Measurements from ENCODE around the gene CRYBB3.

Gene CRYBB3

DNA sequence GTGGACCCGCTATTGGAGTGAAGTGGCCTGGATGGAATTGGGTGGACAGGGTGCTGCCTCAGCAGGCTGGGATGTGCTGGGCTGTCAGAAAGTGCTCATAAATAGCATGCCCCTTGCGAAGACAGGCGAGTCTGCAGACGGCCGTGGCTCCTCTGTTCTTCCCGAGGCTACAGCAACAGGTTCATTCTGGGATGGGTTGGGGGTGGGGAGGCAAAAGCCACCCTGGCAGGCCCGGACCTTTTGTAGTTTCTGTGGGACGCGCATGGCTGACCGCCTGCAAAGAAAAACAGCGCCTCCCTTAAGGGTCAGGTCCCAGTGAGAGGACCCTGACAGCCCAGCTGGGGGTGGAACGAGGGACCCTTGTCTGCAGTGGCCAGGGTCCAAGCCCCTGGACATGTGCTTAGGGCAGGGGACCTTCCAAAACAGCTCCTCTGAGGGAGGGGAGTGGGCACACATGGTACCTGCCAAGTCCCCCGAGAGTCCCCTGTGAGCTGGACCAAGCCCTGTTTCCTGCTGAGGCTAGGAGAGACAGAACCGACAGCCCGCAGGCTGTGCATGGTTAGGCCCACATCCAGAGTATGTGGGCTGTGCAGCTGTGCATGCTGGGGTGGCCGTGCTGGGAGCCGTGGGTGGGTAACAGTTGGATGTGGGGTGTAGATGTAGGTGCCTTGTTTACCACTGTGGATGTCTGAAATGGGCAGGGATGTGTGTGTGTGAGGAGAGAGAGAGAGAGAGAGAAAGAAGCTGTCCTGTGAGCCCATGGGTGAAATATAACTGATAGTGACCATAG is at the start of gene CRYBB3:
Gene CRYBB3 (plus strand): TSS at position 128 of the 790 bp plus-strand sequence. CDS start 1,539 bp downstream, outside the sequence.
- no peak for DNase-seq (ENCODE audit: low read depth)

DNA sequence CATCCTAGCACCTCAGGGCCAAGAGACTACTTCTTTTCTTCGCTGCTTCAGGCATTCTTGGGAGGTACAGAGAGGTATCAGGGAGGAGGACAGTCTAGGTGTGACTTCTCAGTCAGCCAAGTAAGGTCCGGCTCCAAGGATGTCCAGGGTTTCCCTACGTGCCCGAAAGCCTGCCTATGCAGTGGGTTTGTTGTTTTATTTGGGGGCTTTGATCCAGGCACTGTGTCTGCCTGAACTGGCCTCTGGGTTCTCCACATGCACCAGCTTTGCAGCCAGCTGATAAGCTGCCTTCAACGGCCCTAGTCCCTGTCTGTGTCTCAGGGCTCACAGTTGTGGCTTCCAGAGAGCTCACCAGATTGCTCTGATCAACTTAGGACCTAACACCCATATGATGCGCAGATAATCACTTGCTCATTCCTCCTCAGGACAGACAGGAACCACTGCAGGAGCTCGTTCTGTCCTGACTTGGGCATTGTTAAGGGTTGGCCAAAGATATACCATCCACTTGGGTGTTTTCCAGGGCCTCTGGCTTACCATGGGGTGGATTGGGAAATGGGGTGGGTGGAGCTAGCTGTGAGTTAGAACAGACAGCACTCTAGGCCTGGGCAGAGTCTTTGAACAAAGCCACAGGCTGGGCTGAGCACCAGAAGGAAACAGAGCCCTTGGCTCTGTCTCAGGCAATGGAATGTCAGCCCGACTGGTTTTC is 45.5 kb upstream of the CRYBB3 start:
- DNase-seq (ENCODE audit: low read depth), result no peak

DNA sequence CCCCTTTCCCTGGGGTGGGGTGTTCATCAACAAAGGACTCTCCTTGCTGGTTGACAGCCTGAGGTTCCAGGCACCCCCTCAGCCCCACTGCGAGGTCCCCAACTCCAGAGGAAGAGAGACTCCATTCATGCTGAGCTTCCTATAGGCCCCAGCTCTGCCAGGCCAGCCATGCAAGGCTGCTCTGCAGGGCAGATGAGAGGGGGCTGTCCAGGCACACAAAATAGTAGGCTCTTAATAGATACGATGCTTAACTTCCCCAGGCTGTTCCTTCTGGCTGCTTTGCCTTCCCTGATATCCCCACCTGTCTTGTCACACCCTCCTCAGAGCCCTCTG is 45.0 kb upstream of the CRYBB3 start:
- no peak for DNase-seq (ENCODE audit: low read depth)

DNA sequence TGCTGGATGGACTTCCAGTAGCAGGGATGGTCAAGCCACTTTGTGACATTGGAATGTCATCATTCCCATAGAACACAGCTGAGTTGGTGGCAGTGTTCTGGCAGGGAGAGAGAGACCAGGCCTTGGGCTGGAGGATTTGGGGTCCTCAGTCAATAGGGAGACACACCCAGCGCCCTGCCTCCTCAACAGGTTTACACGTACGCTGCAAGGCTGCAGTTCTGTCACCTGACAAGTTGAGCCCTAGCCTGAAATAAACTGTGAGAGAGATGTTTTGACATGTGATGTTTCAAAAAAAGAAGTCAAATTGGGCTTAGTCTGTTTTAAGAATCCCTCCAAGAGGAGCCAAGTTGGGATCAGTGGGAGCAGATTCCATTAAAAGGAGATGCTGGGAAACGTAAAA is 42.9 kb upstream of the CRYBB3 start:
- no peak for DNase-seq (ENCODE audit: low read depth)

DNA sequence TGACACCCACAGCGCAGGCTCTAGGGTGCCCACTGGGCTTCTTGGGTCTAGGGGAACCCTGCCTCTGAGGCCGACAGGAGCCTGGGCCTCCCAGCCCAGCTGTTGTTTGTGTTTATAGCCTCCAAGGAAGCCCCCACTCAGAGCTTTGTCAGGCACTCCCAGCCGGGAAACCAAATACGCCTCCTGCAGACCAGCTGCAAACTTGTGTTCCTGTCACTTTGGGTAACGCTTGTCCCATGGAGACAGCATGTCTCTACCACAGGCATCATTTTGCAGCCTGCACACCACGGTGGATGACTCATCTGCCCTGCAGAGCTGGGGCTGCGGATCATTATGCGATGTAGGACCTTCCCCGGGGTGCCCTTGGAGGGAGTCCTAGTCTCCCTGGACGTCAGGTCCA is 40.6 kb upstream of the CRYBB3 start:
- no peak for DNase-seq (ENCODE audit: low read depth)

DNA sequence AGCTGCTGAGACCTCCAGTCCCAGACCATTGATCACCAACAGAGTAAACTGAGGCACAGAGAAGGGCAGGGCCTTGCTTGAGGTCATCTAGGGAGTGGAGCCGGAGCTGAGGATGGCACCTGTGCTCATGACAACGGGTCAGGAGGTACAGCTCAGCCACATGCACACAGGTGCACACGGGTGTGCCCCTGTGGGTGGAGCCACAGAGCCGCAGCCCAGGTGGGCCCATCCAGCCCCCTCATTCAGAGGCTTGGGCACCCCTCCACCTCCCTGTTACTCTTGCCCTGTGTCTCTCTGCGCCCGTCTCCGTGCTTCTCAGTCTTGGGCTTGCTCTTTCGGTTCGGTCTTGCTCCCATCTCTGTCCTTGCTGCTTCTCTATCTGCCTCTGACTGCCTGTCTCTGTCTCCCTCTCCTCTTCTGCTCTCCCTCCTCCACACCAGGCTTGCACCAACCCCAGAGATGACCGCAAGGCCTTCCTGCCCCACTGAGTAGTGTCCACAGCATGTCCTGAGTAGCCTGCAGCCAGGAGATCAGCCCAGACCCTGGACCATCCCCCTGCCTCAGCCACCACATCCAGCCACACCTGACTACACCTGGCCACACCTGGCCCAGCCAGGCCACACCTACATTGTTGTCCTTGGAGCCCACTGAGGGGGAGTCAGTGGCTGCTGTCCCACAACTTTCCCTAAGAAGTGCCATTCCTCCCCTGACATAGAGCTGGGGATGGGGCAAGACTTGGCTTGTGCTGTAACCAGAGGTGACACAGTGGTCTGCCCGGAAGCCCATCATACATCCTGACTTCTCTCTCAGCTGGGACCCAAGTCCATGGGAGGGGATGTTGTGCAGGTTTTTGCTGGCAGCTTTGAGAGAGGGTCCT is 39.3 kb upstream of the CRYBB3 start:
- DNase-seq (ENCODE audit: low read depth), result no peak

DNA sequence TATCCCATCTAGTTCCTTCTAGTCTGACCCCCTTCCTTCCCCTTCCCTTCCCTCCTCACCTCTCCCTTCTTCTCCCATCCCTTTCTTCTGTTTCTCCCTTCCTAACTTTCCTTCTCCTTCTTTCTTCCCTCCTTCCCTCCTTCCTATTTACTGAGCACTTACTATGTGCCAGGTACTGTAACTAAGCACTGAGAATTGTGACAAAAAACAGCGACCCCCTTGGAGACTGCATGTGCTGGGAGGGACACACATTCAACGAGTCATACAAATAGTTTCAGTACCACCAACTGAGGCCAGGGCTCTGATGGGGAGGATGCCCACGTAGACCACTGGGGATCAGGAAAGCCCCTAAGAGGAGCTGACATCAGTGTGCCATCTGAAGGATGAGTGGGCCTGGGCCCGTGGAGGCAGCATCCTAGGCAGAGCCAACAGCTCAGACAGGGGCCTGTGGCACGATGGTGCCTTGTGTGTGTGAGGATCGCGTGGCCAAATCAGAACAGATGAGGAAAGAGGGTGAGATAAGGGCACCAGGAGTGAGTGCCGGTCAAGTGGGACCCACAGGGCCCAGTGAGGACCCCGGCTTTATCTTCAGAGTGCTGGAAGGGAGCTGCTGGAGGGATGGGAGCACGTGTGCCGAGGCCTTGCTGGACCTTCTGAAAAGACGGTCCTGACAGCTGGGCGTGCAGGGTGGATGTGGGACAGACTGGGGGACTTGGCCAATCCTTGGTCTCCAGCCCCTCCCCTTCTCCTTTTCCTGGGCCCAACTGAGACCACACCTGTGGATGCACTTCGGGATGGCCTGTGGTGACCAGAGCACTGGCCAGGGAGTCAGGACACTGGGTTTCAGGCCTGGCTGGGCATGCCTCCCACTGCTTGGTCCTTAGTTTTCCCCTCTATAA is 38.4 kb upstream of the CRYBB3 start:
- no peak for DNase-seq (ENCODE audit: low read depth)

DNA sequence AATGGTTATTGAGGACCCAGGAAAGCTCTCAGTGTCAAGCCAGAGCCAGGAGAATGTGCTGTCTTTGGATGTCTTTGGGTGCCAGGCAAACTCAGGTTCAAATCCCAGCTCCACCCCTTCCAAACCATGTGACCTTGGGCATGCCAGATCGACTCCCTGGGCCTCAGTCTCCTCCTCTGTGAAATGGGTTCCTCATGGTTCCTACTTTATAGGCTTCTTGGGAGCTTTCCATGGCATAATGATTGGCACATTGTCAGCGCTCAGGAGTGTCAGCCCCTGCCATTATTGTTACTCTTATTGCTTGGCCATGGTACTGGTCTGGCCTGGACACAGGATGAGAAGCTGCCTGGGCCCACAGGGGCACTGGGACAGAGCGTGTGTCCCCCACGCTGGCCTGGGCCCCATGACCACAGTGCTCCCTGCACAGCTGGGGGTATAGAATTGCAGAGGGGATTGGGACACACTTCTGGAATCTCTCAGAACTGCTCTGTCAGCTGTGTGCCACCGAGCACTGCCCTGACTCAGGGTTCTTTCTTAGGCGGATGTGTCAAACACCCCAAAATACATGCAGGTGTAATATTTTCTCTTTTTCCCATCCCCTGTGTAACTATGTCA is 37.6 kb upstream of the CRYBB3 start:
- DNase-seq (ENCODE audit: low read depth), result no peak

DNA sequence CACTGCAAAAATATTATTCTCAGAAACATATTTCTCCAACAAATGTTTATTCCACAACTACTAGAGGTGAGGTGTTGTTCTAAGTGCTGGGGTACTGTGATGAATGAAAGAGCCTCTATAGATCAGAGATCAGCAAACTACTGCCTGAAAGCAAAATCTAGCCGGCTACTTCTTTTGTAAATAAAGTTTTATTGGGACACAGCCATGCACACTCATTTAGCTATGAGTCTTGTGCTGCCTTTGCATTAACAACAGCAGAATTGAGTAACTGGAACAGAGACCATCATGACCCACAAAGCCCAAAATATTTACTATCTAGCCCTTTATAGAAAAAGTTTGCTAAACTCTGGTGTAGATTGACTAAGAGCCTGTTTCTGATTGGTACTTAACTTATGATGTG is 37.1 kb upstream of the CRYBB3 start:
- no peak for DNase-seq (ENCODE audit: low read depth)

DNA sequence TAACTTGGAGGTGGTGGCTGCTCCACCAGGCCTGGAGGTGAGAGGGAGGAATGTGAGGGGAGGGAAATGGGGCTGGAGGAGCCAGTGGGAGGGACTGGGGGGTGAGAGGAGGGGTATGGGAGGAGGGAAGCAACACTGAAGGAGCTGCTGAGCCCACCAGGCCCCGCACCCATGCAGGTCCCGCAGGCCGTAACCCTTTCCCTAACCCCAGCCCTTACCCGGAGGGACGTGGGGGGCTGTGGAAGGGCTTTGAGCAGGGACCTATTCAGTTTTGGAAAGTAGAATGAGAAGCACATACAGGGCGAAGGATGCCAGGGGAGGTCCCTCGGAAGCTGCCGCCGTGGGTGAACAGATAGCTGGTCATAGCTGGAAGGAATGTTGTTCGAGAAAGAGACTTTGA is 33.9 kb upstream of the CRYBB3 start:
- no peak for DNase-seq (ENCODE audit: low read depth)

DNA sequence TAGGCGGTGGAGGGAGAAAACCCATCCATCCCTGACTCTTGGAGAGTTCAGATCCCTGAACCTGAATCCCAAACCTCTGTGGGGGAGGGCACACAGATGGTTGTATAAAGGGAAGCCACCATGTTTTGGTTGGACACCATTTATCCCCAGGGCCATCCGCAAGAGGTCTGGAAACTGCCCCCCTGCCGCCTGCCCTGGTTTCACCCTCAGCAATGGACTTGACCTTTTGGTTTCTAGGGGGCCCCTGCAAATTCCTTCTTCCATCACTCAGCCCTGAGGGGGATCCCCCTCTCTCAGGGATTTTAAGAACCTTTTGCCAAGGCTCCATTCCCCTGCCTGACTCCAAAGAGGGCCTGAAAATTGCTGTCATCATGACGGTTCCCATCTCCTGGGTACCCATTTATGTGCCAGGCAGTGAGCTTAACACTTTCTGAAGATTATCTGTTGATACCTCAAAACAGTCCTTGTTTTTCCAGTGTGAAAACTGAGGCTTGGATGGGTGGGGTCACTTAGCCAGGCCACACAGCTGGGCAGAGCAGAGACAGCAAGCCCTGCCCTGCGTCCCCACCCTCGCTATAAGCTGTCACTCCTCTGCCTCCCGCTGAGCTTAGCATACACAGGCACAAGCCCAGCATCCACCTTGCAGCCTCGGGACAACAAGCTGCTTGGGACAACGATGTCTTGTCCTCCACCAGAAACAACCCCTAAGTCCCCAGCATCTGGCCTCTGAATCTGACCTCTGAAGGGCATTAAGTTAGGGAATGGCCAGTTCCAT is 33.2 kb upstream of the CRYBB3 start:
- DNase-seq (ENCODE audit: low read depth), result no peak

DNA sequence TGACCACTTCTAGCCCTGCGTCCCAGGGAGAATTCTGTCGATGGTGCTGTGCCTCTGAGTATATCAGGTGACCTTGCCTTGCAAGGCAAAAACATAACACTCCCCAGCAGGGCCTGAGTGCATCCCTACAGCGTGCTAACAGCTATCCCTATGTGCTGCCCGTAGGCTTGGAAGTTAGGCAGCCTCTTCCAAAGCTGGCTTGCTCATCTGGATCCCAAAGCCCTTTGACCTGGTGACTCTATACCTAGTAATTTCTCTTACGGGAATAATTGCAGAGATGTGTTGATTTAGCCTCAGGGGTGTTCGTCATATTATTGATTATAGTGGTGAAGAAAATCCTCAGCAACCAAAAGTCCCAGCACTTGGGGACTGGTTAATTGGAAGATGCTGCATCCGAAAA is 32.6 kb upstream of the CRYBB3 start:
- DNase-seq (ENCODE audit: low read depth), result no peak

DNA sequence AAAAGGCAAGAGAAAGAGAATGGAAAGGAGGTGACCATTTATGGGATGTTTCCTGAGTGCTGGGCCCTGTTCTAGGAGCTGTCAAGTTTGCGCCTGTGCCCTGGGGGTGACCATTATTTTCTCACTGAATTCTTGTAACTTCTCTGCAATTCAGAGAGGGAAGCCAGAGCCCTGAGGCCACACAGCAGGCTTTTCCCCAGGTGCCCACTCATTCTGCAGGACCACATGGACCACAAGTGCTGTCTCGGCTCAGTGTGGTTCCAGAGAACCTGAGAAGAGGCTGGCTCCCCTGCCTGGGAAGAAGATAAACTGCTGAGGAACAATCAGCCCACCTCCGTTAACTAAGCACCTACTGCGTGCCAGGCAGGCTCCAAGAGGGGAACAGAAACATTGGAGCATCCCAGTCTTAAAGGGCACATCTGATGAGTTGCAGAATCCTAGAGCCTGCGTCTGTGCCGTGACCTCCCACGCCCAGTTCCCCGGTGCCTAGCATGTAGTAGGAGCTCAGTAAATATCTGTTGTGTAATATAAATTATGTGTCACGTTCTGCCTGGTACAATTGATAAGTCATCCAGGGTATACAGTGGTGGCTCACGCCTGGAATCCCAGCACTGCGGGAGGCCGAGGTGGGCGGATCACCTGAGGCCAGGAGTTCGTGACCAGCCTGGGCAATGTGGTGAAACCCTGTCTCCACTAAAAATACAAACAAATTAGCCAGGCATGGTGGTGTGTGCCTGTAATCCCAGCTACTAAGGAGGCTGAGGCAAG is 31.6 kb upstream of the CRYBB3 start:
- DNase-seq (ENCODE audit: low read depth), result no peak

DNA sequence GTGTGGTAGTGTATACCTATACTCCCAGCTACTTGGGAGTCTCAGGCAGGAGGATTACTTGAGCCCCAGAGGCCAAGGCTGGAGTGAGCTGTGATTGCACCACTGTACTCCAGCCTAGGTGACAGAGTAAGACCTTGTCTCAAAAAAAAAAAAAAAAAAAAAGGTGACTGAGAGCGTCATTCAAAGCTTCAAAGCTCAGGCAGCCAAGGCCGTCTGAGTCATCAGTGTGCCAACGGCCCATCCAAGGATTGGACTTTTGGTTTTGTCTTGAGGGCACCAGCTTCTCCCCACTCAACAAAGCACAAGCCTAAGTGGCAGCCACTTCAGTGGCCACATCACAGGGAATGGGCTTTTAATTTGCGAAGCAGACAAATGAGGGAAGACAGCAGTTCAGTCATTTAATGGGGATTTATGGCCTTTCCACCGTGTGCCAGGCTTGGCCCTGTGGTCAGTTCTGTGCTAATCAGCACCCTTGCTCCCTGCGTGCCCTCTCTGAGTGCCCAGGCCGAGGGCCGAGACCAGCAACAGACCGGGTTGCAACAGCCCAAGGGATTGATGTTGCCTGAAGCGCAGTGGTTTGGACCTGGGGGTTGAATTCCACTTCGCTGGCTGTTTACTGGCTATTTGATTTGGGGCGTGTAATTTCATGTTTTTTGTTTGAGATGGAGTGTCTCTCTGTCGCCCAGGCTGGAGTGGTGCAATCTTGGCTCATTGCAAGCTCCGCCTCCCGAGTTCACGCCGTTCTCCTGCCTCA is 30.2 kb upstream of the CRYBB3 start:
- DNase-seq (ENCODE audit: low read depth), result no peak

DNA sequence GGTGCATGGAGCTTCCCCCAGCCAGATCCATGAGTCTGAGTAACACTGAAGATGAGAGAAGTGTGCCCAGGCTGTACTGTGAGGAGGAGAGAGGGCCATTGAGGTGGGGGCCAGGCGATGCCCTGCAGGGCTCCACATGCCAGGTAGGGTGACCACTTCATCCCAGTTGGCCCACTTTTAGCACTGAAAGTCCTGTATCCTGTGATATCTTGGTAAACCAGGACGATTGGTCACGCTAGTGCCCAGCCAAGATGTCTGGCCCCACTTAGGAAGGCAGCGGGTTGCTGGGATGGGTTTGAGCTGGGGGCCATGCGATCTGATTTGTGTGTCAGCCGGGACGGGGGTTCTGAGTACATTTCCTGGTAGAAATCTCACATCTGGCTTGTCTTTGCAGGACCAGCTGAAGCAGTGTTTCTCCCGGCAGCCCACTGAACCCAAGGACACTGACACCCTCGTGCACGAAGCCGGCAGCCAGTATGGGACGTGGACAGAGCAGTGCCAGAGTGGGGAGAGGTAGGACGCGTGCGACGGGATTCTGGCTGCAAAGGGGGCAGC is 29.2 kb upstream of the CRYBB3 start:
- no peak for DNase-seq (ENCODE audit: low read depth)

DNA sequence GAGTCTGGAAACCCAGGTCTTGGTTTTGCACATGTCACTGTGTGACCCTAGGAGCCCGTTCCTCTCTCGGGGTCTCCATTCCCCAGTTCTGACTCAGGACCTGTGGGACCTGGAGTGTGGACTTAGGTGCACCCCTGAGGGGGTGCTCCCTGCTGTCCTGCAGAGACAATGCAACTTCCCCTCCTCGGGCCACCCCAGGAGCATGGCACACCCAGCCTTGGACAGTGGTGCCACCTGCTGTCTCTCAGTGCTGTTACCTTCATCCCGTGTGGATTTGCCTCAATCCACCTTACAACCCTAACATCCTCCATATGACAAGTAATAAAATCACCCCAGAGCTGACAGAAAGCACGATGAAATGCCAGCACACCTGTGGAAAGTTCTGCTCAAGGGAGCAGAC is 27.5 kb upstream of the CRYBB3 start:
- DNase-seq (ENCODE audit: low read depth), result peak; percentile 14

DNA sequence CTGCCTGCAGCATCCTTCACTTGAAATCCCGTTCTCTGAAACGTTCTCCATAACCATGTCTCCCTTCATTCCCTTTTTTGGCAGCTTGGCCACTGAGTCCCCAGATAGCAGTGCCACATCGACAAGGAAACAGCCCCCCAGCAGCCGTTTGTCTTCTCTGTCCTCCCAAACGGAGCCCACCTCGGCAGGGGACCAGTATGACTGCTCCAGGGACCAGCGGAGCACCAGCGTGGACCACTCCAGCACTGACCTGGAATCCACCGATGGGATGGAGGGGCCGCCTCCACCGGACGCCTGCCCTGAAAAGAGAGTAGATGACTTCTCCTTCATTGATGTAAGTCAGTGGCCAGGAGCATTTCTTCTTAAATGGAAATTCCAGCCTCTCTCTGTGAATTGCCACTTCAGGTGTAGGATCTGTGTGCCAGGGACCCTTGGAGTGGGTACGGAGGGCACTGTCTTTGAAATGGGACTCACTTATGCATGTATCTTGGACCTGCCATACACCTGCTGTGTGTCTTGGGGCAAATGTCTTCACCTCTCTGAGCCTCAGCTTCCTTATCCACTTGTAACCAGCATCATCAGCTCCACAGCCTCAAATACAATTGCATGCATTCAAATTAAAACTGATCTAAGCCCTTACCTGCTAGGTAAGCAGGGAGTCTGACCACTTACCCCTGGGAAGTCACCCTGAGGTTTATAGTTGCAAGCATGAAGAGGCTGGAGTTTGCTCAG is 25.3 kb upstream of the CRYBB3 start:
- no peak for DNase-seq (ENCODE audit: low read depth)

DNA sequence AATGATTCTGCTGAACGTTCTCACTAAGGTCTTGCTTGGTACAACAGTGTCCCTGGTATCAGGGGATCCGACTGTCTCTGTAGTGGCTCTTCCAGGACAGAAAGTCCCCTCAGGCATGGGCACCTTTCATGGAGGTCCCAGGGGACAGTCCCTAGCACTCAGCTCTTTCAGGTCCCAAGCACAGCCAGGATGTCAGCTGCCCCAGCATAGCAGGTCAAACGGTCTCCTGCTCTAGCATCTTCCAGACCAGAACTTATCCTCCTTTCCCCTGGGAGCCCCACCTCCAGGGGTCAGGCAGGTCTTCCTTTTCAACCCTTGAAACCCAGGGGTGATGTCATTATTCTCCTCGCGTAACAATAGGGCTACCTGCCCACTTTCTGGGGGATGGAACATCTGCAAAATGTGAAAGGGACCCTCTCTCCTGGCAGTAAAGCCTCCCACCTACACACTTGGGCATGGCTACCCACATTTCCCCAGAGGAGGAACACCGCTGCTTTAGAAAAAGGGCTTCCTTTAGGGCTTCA is 24.7 kb upstream of the CRYBB3 start:
- no peak for DNase-seq (ENCODE audit: low read depth)
